ENCODE results near the gene GCDH. TPM values are rescaled to one million over a fixed set of nuclear protein-coding genes. Genes with fewer than 3 reads are reported as not detected.

Gene GCDH
- total RNA-seq, 1 donor from 2014 or later = 60.6 TPM

DNA sequence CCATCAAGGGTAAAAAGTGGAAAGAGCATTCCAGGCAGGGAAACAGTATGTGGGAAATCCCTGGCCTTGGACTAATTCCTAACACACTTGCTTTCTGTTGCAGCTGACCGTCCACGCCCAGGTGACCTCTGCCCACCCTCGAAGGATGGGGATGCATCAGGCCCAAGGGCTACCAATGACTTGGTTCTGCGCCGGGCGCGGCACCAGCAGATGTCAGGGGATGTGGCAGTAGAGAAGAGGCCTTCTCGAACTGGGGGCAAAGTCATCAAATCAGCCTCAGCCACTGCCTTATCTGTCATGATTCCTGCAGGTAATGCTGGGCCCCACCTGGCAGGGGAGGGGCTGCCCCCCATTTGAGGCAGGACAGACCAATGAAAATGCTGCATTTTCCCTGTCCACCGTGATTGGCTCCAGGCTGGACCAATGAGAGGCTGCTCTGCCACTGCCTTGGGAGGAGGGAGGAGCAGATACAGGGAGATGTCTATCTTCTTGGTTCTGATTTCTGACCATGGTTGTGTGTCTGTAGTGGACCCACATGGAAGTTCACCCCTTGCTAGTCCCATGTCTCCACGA is 22.3 kb upstream of the GCDH start:
- no peak overlapping the region for H3K27ac Mint-ChIP-seq
- no peak overlapping the region for H3K4me3 Mint-ChIP-seq (ENCODE audit: low read depth)
- DNase-seq (ENCODE audit: low spot score, unreplicated experiment) = no peak
- peaks cover 17% of the 10 kb centered on the region for H3K36me3 Mint-ChIP-seq (ENCODE audit: insufficient read depth)
- peaks cover 3% of the 10 kb centered on the region for H3K27me3 Mint-ChIP-seq
- TF ChIP-seq, protein P1, sequence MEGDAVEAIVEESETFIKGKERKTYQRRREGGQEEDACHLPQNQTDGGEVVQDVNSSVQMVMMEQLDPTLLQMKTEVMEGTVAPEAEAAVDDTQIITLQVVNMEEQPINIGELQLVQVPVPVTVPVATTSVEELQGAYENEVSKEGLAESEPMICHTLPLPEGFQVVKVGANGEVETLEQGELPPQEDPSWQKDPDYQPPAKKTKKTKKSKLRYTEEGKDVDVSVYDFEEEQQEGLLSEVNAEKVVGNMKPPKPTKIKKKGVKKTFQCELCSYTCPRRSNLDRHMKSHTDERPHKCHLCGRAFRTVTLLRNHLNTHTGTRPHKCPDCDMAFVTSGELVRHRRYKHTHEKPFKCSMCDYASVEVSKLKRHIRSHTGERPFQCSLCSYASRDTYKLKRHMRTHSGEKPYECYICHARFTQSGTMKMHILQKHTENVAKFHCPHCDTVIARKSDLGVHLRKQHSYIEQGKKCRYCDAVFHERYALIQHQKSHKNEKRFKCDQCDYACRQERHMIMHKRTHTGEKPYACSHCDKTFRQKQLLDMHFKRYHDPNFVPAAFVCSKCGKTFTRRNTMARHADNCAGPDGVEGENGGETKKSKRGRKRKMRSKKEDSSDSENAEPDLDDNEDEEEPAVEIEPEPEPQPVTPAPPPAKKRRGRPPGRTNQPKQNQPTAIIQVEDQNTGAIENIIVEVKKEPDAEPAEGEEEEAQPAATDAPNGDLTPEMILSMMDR (IDR thresholded peaks at IDR 0.05; ENCODE audit: unreplicated experiment) = no peak
- peaks cover 8% of the 10 kb centered on the region for H3K9me3 Mint-ChIP-seq (ENCODE audit: low read depth)
- H3K4me1 Mint-ChIP-seq (ENCODE audit: low read depth) = peaks cover 2% of the 10 kb centered on the region

DNA sequence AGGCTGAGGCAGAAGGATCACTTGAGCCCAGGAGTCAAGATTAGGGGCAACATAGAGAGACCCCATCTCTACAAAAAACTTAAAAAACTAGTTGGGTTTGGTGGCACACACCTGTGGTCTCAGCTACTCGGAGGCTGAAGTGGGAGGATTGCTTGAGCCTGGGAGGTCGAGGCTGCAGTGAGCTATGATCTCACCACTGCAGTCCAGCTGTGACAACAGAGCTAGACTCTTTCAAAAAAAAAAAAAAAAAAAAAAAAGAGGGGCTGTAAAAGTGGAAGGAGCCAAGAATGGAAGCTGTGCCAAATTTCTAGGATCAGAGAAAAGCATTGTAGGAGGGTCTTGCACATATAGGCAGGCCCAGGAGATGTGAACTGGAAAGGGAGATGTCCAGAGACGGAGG is 19.3 kb upstream of the GCDH start:
- Mint-ChIP-seq H3K27ac (peak overlapping the region; percentile 47), H3K9me3 (ENCODE audit: low read depth) (peaks cover 8% of the 10 kb centered on the region), H3K4me1 (ENCODE audit: low read depth) (peaks cover 2% of the 10 kb centered on the region), H3K27me3 (peaks cover 3% of the 10 kb centered on the region), H3K36me3 (ENCODE audit: insufficient read depth) (peaks cover 22% of the 10 kb centered on the region), H3K4me3 (ENCODE audit: low read depth) (no peak overlapping the region)
- TF ChIP-seq, protein P1 (IDR thresholded peaks at IDR 0.05; ENCODE audit: unreplicated experiment) = no peak
- no peak for DNase-seq (ENCODE audit: low spot score, unreplicated experiment)

DNA sequence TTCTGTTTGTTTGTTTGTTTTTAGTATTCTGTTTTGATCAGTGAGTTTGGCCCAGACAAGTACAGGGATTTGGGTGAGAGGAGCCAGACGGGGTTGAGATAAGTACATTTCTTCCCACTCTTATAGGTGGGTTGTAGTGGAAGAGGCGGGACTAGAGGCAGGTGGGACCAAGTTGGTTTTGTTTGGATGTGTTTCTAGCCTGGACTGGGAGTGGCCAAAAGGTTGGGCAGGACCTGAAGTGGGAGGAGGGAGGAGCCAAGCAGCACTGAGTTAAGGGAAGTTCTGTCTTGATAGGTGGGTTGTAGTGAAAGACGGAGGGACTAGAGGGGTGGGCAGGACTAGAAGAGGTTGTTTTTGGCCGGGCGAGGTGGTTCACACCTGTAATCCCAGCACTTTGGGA is 18.7 kb upstream of the GCDH start:
- Mint-ChIP-seq H3K36me3 (ENCODE audit: insufficient read depth) (peaks cover 22% of the 10 kb centered on the region), H3K4me1 (ENCODE audit: low read depth) (peaks cover under 1% of the 10 kb centered on the region), H3K4me3 (ENCODE audit: low read depth) (no peak overlapping the region), H3K27me3 (peaks cover 3% of the 10 kb centered on the region), H3K9me3 (ENCODE audit: low read depth) (peaks cover 8% of the 10 kb centered on the region), H3K27ac (no peak overlapping the region)
- TF ChIP-seq, protein P1 (IDR thresholded peaks at IDR 0.05; ENCODE audit: unreplicated experiment) = no peak
- DNase-seq (ENCODE audit: low spot score, unreplicated experiment) = no peak

DNA sequence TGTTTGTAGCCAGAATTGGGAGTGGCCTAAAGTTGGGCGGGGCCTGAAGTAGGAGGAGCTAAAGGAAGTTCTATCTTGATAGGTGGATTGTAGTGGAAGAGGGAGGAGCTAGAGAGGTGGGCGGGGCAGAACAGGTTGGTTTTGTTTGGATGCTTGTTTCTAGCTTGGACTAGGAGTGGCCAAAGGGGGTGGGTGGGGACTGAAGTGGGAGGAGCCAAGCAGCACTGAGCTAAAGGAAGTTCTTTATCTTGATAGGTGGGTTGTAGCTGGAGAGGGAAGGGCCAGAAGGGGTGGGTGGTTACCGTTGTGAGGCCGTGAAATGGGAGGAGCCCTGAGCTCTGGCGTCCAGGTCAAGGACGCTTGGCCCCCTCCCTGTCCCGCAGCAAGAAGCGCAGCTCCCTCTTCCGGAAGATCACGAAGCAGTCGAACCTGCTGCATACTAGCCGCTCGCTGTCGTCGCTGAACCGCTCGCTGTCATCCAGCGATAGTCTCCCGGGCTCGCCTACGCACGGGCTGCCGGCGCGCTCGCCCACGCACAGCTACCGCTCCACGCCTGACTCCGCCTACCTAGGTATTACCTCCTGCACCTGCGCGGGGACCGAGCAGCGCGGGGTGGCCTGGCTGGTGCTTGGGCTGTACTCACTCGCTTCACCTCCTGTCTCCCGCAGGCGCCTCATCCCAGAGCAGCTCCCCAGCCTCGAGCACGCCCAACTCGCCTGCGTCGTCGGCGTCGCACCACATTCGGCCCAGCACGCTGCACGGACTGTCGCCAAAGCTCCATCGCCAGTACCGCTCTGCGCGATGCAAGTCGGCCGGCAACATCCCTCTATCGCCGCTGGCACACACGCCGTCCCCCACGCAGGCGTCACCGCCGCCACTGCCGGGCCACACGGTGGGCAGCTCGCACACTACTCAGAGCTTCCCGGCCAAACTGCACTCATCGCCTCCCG is 17.7 kb upstream of the GCDH start:
- no peak for DNase-seq (ENCODE audit: low spot score, unreplicated experiment)
- TF ChIP-seq, protein P1 (IDR thresholded peaks at IDR 0.05; ENCODE audit: unreplicated experiment) = no peak
- peaks cover 22% of the 10 kb centered on the region for H3K36me3 Mint-ChIP-seq (ENCODE audit: insufficient read depth)
- H3K27me3 Mint-ChIP-seq = peaks cover 3% of the 10 kb centered on the region
- no peaks in the 10 kb centered on the region for H3K4me1 Mint-ChIP-seq (ENCODE audit: low read depth)
- no peak overlapping the region for H3K4me3 Mint-ChIP-seq (ENCODE audit: low read depth)
- H3K27ac Mint-ChIP-seq = no peak overlapping the region
- peaks cover 8% of the 10 kb centered on the region for H3K9me3 Mint-ChIP-seq (ENCODE audit: low read depth)

DNA sequence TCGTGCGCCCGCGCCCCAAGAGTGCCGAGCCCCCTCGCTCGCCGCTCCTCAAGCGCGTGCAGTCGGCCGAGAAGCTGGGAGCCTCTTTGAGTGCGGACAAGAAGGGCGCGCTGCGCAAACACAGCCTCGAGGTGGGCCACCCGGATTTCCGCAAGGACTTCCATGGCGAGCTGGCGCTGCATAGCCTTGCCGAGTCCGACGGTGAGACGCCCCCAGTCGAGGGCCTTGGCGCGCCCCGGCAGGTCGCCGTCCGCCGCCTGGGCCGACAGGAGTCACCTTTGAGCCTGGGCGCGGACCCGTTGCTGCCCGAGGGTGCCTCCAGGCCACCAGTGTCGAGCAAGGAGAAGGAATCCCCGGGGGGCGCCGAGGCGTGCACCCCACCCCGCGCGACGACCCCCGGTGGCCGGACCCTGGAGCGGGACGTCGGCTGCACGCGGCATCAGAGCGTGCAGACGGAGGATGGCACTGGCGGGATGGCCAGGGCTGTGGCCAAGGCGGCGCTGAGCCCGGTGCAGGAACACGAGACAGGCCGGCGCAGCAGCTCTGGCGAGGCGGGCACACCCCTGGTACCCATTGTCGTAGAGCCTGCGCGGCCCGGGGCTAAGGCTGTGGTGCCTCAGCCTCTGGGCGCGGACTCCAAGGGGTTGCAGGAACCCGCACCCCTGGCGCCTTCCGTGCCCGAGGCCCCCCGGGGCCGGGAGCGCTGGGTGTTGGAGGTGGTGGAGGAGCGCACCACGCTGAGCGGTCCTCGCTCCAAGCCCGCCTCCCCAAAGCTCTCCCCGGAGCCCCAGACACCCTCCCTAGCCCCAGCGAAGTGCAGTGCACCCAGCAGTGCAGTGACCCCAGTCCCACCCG is 16.8 kb upstream of the GCDH start:
- TF ChIP-seq, protein P1 (IDR thresholded peaks at IDR 0.05; ENCODE audit: unreplicated experiment) = no peak

More for the DNA sequence above, 16.8 kb upstream of the GCDH start:
- DNase-seq (ENCODE audit: low spot score, unreplicated experiment) = no peak
- Mint-ChIP-seq H3K9me3 (ENCODE audit: low read depth) (peaks cover 8% of the 10 kb centered on the region), H3K4me1 (ENCODE audit: low read depth) (no peaks in the 10 kb centered on the region), H3K4me3 (ENCODE audit: low read depth) (no peak overlapping the region), H3K27ac (no peak overlapping the region), H3K27me3 (peaks cover under 1% of the 10 kb centered on the region), H3K36me3 (ENCODE audit: insufficient read depth) (peaks cover 25% of the 10 kb centered on the region)
